Activated naive CD4-positive, alpha-beta T cell treated with anti-CD3 and anti-CD28 coated beads, Interleukin-2, amount 10 ng/mL, durations not matched to agents 5 hours and 36 hours (primary cell): ENCODE data around the gene DCAF4. TPM values are rescaled to one million over a fixed set of nuclear protein-coding genes. Genes with fewer than 3 reads are reported as not detected.

ENCODE experiments used
- total RNA-seq, 2 experiments: library from RNA; stranded (reverse); gene quantifications; one replicate each; pipeline ENCODE4 v1.2.3, GENCODE V29; 2021

The DCAF4 gene, protein sequence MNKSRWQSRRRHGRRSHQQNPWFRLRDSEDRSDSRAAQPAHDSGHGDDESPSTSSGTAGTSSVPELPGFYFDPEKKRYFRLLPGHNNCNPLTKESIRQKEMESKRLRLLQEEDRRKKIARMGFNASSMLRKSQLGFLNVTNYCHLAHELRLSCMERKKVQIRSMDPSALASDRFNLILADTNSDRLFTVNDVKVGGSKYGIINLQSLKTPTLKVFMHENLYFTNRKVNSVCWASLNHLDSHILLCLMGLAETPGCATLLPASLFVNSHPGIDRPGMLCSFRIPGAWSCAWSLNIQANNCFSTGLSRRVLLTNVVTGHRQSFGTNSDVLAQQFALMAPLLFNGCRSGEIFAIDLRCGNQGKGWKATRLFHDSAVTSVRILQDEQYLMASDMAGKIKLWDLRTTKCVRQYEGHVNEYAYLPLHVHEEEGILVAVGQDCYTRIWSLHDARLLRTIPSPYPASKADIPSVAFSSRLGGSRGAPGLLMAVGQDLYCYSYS
- total RNA-seq: 10 to 100 TPM; 25.1 to 25.2 TPM

DNA sequence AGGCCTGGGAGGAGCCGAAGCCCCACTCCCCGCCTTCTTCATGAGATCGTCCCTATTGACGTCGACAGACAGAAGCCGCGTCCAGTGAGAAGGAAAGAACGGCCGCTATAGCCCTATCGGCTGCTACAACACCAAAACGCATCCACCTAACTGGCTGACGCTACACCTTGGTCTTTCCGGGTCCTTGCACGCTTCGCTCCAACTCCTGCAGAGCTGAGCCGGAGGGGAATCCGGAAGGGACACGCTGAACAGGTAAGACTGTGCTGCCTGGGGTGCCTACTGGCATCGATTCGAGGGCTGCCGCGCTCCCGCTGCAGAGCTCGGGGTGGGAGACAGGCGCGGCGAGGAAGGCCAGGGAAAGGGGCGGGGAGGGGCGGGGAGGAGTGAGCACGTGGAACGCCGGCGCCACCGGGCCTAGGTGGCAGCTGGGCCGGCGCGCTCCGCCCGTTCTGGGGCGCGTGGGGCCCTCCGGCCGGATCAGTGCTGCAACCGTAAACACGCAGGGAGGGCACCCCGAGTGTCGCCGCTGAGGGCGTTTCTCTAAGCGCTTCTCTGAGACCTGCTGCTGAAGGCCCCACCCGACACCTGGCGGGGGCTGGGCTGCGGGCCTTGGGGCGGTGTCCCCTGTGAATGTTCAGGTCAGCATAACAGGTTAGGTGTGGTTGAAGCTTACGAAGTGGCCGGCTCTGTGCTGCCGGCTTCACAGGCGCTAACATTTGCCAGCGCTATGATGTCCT is at the start of gene DCAF4:
DCAF4 (plus strand) TSS at position 173 of the 737 bp plus-strand sequence. CDS start 11,515 bp downstream, outside the sequence.

DNA sequence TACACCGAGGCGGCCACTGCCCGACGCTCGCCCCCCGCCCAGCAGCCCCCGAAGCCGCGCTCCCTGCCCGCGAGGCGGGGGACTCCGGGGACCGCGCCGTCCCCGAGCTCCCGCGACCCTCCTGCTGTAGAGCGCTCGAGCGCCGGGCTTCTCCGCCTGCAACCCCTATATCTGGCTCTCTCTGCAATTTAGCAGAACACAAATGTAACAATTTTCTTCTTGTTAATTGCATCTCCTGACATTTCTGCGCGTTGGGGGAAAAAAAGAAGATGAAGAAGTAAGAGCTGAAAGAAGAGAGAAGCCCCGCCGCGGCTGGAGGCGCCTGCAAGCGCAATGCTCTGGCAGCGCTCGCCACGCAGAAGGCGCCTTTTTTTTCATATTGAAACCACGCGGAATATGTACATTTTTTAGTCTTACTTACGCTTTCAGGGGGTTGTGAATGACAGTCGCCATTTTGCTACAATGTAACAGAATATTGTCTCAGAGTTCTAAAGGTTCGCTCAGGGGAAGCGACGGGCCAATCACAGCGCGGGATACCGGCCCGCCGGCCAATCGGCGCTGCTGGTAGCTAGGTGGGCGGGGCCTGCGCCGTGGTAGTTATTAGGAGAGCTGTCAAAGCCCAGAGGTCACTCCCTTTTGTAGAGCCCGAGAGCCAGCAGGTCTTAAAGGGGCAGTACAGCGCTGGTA is 32.5 kb upstream of the DCAF4 start, which contains the start of gene DPF3:
DPF3 (minus strand) TSS at position 466 of the 687 bp plus-strand sequence; CDS start at position 453, 13 bp downstream.

Other genes starting within 250 kb of the DCAF4 start
- 10 to 100 TPM; 11.3 to 12.7 TPM for gene DPF3, start 32.4 kb upstream of the DCAF4 start, total RNA-seq
- gene ZFYVE1, start 100.6 kb downstream of the DCAF4 start, total RNA-seq: 10 to 100 TPM; 15.2 to 17.5 TPM
- gene RBM25, start 132.1 kb downstream of the DCAF4 start, total RNA-seq: 10 to 100 TPM; 87.8 to 89.0 TPM
- gene PSEN1, start 210.0 kb downstream of the DCAF4 start, total RNA-seq: 10 to 100 TPM; 44.5 to 48.4 TPM